Activated CD4-positive, alpha-beta memory T cell treated with anti-CD3 and anti-CD28 coated beads for 36 hours (primary cell): ENCODE results near the gene GNLY. TPM values are rescaled to one million over a fixed set of nuclear protein-coding genes. Genes with fewer than 3 reads are reported as not detected.

Experiments
- CTCF ChIA-PET: fragments of 350-600 bp; sonication (Branson Sonifier 250); formaldehyde crosslinking; loops from one replicate; lab custom pipeline; 2021; ENCODE audit warnings: antibody characterized with exemption, inconsistent platforms; lab: Charles Lee
- POLR2A ChIA-PET: fragments of 350-600 bp; sonication (Branson Sonifier 250); formaldehyde crosslinking; loops from one replicate; lab custom pipeline; 2021; ENCODE audit warnings: antibody characterized with exemption; lab: Charles Lee
- DNase-seq: peaks from one replicate; pipeline ENCODE4 v3.0.0-alpha.2; 2020
- H3K27ac Mint-ChIP-seq: one replicate; pipeline ENCODE4 v1.8.0; 2021; ENCODE audit warnings: mixed read lengths
- H3K27me3 Mint-ChIP-seq: one replicate; pipeline ENCODE4 v1.8.0; 2021; ENCODE audit warnings: mixed read lengths
- H3K36me3 Mint-ChIP-seq: one replicate; pipeline ENCODE4 v1.8.0; 2021; ENCODE audit warnings: mixed read lengths
- H3K4me1 Mint-ChIP-seq: one replicate; pipeline ENCODE4 v1.8.0; 2021; ENCODE audit warnings: low read depth, mixed read lengths
- H3K4me3 Mint-ChIP-seq: one replicate; pipeline ENCODE4 v1.8.0; 2021; ENCODE audit warnings: mild to moderate bottlenecking, mixed read lengths
- H3K9me3 Mint-ChIP-seq: one replicate; pipeline ENCODE4 v1.8.0; 2021; ENCODE audit warnings: mixed read lengths
- intact Hi-C: fragments of 100-400 bp; cut with micrococcal nuclease; formaldehyde crosslinking; loops from one replicate; pipeline ENCODE4 v1.15.1; 2023
- total RNA-seq, 2 experiments: library from RNA; stranded (reverse); gene quantifications; one replicate each; pipeline ENCODE4 v1.2.3, GENCODE V29; 2021

The GNLY gene
- total RNA-seq, 2 experiments from 2014 or later, result 21.5 to 22.8 TPM

- Mint-ChIP-seq H3K27me3 (peaks cover 4% of the 10 kb centered on the region), H3K4me3 (no peak overlapping the region), H3K27ac (no peak overlapping the region), H3K9me3 (no peaks in the 10 kb centered on the region), H3K4me1 (peaks cover 34% of the 10 kb centered on the region), H3K36me3 (no peaks in the 10 kb centered on the region)
- POLR2A ChIA-PET, result interaction anchor here (0.7 kb wide), 1 partner anchor 11 kb away, joined by 3 read pairs; no protein-coding TSS in a partner anchor
- intact Hi-C loops, result no loop called here
- DNase-seq, result peak; percentile 30
- CTCF ChIA-PET, result interaction anchor here (0.9 to 7.8 kb wide), 11 partner anchors 9 to 295 kb away, joined by 3 to 96 read pairs (median 7); partner anchors contain the start of gene GNLY
Observed at GRCh38 chr2:85704800-85705679, 10.9 kb downstream of the GNLY start.

- no peaks in the 10 kb centered on the region for H3K9me3 Mint-ChIP-seq
- no peak overlapping the region for H3K4me3 Mint-ChIP-seq
- CTCF ChIA-PET, result interaction anchor here (0.9 to 7.8 kb wide), 10 partner anchors 10 to 294 kb away, joined by 3 to 96 read pairs (median 7); partner anchors contain the start of gene GNLY
- no peak for DNase-seq
- H3K27ac Mint-ChIP-seq, result no peak overlapping the region
- POLR2A ChIA-PET, result no interaction called here
- H3K36me3 Mint-ChIP-seq, result no peaks in the 10 kb centered on the region
- peaks cover 4% of the 10 kb centered on the region for H3K27me3 Mint-ChIP-seq
- H3K4me1 Mint-ChIP-seq, result peaks cover 34% of the 10 kb centered on the region
- intact Hi-C loops, result loop anchor here (2.0 kb wide), 2 partner anchors 13 to 285 kb away; no protein-coding TSS in a partner anchor
Observed at GRCh38 chr2:85705680-85706039, 11.5 kb downstream of the GNLY start.

GRCh38 chr2:85706063-85706462 lies 11.9 kb downstream of the GNLY start:
- POLR2A ChIA-PET, result no interaction called here
- CTCF ChIA-PET, result interaction anchor here (0.9 to 7.8 kb wide), 10 partner anchors 9 to 294 kb away, joined by 3 to 96 read pairs (median 7); partner anchors contain the start of gene GNLY
- H3K27me3 Mint-ChIP-seq, result peaks cover 4% of the 10 kb centered on the region
- no peaks in the 10 kb centered on the region for H3K9me3 Mint-ChIP-seq
- intact Hi-C loops, result loop anchor here (2.0 kb wide), 2 partner anchors 13 to 285 kb away; no protein-coding TSS in a partner anchor
- no peak overlapping the region for H3K4me3 Mint-ChIP-seq
- peaks cover 34% of the 10 kb centered on the region for H3K4me1 Mint-ChIP-seq
- no peak for DNase-seq
- no peaks in the 10 kb centered on the region for H3K36me3 Mint-ChIP-seq
- H3K27ac Mint-ChIP-seq, result no peak overlapping the region

- no peak for DNase-seq
- Mint-ChIP-seq H3K27ac (no peak overlapping the region), H3K36me3 (no peaks in the 10 kb centered on the region), H3K4me1 (peaks cover 32% of the 10 kb centered on the region), H3K4me3 (no peak overlapping the region), H3K27me3 (peaks cover 4% of the 10 kb centered on the region), H3K9me3 (no peaks in the 10 kb centered on the region)
- ChIA-PET POLR2A (interaction anchor here (0.6 kb wide), 1 partner anchor 293 kb away, joined by 3 read pairs; no protein-coding TSS in a partner anchor), CTCF (interaction anchor here (0.9 to 7.8 kb wide), 20 partner anchors 10 to 316 kb away, joined by 3 to 96 read pairs (median 8); partner anchors contain the start of gene GNLY)
- intact Hi-C loops, result loop anchor here (1.0 to 2.0 kb wide), 4 partner anchors 14 to 286 kb away; no protein-coding TSS in a partner anchor
Observed at GRCh38 chr2:85706599-85707296, 12.6 kb downstream of the GNLY start.

- peak; percentile 65 for DNase-seq
- POLR2A ChIA-PET, result interaction anchor here (0.6 kb wide), 1 partner anchor 292 kb away, joined by 3 read pairs; no protein-coding TSS in a partner anchor
- intact Hi-C loops, result loop anchor here (1.0 to 2.0 kb wide), 4 partner anchors 15 to 287 kb away; no protein-coding TSS in a partner anchor
- Mint-ChIP-seq H3K27ac (no peak overlapping the region), H3K27me3 (peaks cover 4% of the 10 kb centered on the region), H3K9me3 (no peaks in the 10 kb centered on the region), H3K4me3 (no peak overlapping the region), H3K36me3 (no peaks in the 10 kb centered on the region), H3K4me1 (peaks cover 28% of the 10 kb centered on the region)
- CTCF ChIA-PET, result interaction anchor here (0.9 to 7.8 kb wide), 21 partner anchors 10 to 316 kb away, joined by 3 to 96 read pairs (median 6); partner anchors contain the start of gene GNLY
Observed at GRCh38 chr2:85707304-85707703, 13.1 kb downstream of the GNLY start.

- POLR2A ChIA-PET, result no interaction called here
- Mint-ChIP-seq H3K9me3 (no peaks in the 10 kb centered on the region), H3K27me3 (peaks cover 4% of the 10 kb centered on the region), H3K27ac (no peak overlapping the region), H3K4me1 (peaks cover 17% of the 10 kb centered on the region), H3K4me3 (no peak overlapping the region), H3K36me3 (no peaks in the 10 kb centered on the region)
- intact Hi-C loops, result no loop called here
- no peak for DNase-seq
- CTCF ChIA-PET, result interaction anchor here (1.2 to 7.8 kb wide), 9 partner anchors 10 to 317 kb away, joined by 3 to 96 read pairs (median 15); partner anchors contain the start of gene GNLY
Observed at GRCh38 chr2:85708641-85709040, 14.5 kb downstream of the GNLY start.

GRCh38 chr2:85709401-85709811 lies 15.2 kb downstream of the GNLY start:
- Mint-ChIP-seq H3K4me3 (no peak overlapping the region), H3K27me3 (peaks cover 4% of the 10 kb centered on the region), H3K4me1 (peaks cover 15% of the 10 kb centered on the region), H3K9me3 (no peaks in the 10 kb centered on the region), H3K27ac (no peak overlapping the region), H3K36me3 (no peaks in the 10 kb centered on the region)
- intact Hi-C loops, result no loop called here
- POLR2A ChIA-PET, result no interaction called here
- CTCF ChIA-PET, result interaction anchor here (1.2 to 7.8 kb wide), 7 partner anchors 10 to 72 kb away, joined by 3 to 96 read pairs (median 15); no protein-coding TSS in a partner anchor
- no peak for DNase-seq

- no peak for DNase-seq
- ChIA-PET POLR2A (no interaction called here), CTCF (interaction anchor here (0.7 to 7.8 kb wide), 4 partner anchors 9 to 31 kb away, joined by 3 to 96 read pairs (median 11); no protein-coding TSS in a partner anchor)
- H3K27me3 Mint-ChIP-seq, result peaks cover 4% of the 10 kb centered on the region
- H3K36me3 Mint-ChIP-seq, result no peaks in the 10 kb centered on the region
- intact Hi-C loops, result no loop called here
- H3K4me3 Mint-ChIP-seq, result no peak overlapping the region
- H3K9me3 Mint-ChIP-seq, result no peaks in the 10 kb centered on the region
- no peak overlapping the region for H3K27ac Mint-ChIP-seq
- H3K4me1 Mint-ChIP-seq, result peaks cover 6% of the 10 kb centered on the region
Observed at GRCh38 chr2:85710687-85711577, 16.8 kb downstream of the GNLY start.

GRCh38 chr2:85711578-85712060 lies 17.5 kb downstream of the GNLY start:
- intact Hi-C loops, result no loop called here
- H3K36me3 Mint-ChIP-seq, result no peaks in the 10 kb centered on the region
- POLR2A ChIA-PET, result no interaction called here
- CTCF ChIA-PET, result no interaction called here
- H3K9me3 Mint-ChIP-seq, result no peaks in the 10 kb centered on the region
- peaks cover 3% of the 10 kb centered on the region for H3K4me1 Mint-ChIP-seq
- H3K27me3 Mint-ChIP-seq, result peaks cover 4% of the 10 kb centered on the region
- H3K27ac Mint-ChIP-seq, result no peak overlapping the region
- no peak for DNase-seq
- no peak overlapping the region for H3K4me3 Mint-ChIP-seq

GRCh38 chr2:85712336-85712735 lies 18.2 kb downstream of the GNLY start:
- Mint-ChIP-seq H3K27ac (no peak overlapping the region), H3K27me3 (peaks cover 2% of the 10 kb centered on the region), H3K36me3 (no peaks in the 10 kb centered on the region), H3K4me1 (no peaks in the 10 kb centered on the region), H3K4me3 (no peak overlapping the region), H3K9me3 (no peaks in the 10 kb centered on the region)
- POLR2A ChIA-PET, result no interaction called here
- CTCF ChIA-PET, result interaction anchor here (0.8 to 1.4 kb wide), 3 partner anchors 33 to 755 kb away, joined by 3 to 4 read pairs (median 3); no protein-coding TSS in a partner anchor
- no peak for DNase-seq
- intact Hi-C loops, result no loop called here
